ENCODE data around the gene FNDC7. TPM values are rescaled to one million over a fixed set of nuclear protein-coding genes. Genes with fewer than 3 reads are reported as not detected.
"Not testable (repeated sequence)": the region's sequence is repeated elsewhere in the genome, so short reads cannot be mapped to it uniquely, and the experiment has no call there.

FNDC7 gene
- total and polyA plus RNA-seq, 9 donors = 0.11 TPM; not detected in 8

DNA sequence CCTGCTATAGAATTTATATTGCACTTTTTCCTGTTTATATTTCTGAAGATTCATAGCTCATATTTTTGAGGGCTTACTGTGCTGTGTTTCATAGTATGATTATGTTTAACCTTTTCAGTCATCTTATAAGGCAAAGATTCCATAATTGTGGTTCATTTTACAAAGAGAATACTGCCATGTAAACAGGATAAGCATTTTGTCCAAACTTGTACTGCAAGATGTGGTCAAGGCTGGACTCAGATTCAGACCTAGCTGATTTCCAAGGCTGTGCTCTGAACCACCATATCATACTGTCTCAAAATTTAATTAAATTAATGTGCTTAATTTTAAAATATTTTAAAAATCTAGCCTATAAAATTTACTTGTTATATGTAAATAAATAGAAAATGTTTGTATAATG, 65.1 kb downstream of the FNDC7 start:
- peaks cover 12% of the 10 kb centered on the region for H3K36me3 ChIP-seq (ENCODE audit: control insufficient read depth, insufficient read depth, low read length)
- no peaks in the 10 kb centered on the region for H3K9me3 ChIP-seq (replicated peaks; ENCODE audit: control insufficient read depth, low read depth, low read length)
- DNase-seq = no peak
- no peak overlapping the region for H3K4me3 ChIP-seq (ENCODE audit: low read length)
- no peaks in the 10 kb centered on the region for H3K4me1 ChIP-seq (ENCODE audit: control insufficient read depth, insufficient read depth, low read length)
- no peak overlapping the region for H3K27ac ChIP-seq (ENCODE audit: low read length)
- no peaks in the 10 kb centered on the region for H3K27me3 ChIP-seq (ENCODE audit: control insufficient read depth, insufficient read depth, low read length)

GRCh38 chr1:108779455-108779854, 66.7 kb downstream of the FNDC7 start:
- Histone ChIP-seq H3K36me3 (ENCODE audit: control insufficient read depth, insufficient read depth, low read length) (peaks cover 9% of the 10 kb centered on the region), H3K4me3 (ENCODE audit: low read length) (no peak overlapping the region), H3K27me3 (ENCODE audit: control insufficient read depth, insufficient read depth, low read length) (no peaks in the 10 kb centered on the region), H3K4me1 (ENCODE audit: control insufficient read depth, insufficient read depth, low read length) (no peaks in the 10 kb centered on the region), H3K9me3 (replicated peaks; ENCODE audit: control insufficient read depth, low read depth, low read length) (no peaks in the 10 kb centered on the region), H3K27ac (ENCODE audit: low read length) (no peak overlapping the region)
- DNase-seq = no peak

GRCh38 chr1:108780937-108781574, 68.3 kb downstream of the FNDC7 start:
- Histone ChIP-seq H3K27ac (ENCODE audit: low read length) (no peak overlapping the region), H3K4me1 (ENCODE audit: control insufficient read depth, insufficient read depth, low read length) (no peaks in the 10 kb centered on the region), H3K27me3 (ENCODE audit: control insufficient read depth, insufficient read depth, low read length) (no peaks in the 10 kb centered on the region), H3K9me3 (replicated peaks; ENCODE audit: control insufficient read depth, low read depth, low read length) (peaks cover 14% of the 10 kb centered on the region), H3K4me3 (ENCODE audit: low read length) (no peak overlapping the region), H3K36me3 (ENCODE audit: control insufficient read depth, insufficient read depth, low read length) (peaks cover 25% of the 10 kb centered on the region)
- WGBS (ENCODE audit: insufficient coverage) = no CpG with 5 or more reads among the region's 3 CpGs
- no peak for DNase-seq

- DNase-seq; H3K4me1 ChIP-seq (ENCODE audit: control insufficient read depth, insufficient read depth, low read length); H3K4me3 ChIP-seq (ENCODE audit: low read length); H3K27me3 ChIP-seq (ENCODE audit: control insufficient read depth, insufficient read depth, low read length); H3K27ac ChIP-seq (ENCODE audit: low read length): not testable (repeated sequence)
- no CpG with 5 or more reads among the region's 1 CpG for WGBS (ENCODE audit: insufficient coverage)
- Histone ChIP-seq H3K9me3 (replicated peaks; ENCODE audit: control insufficient read depth, low read depth, low read length) (peaks cover 14% of the 10 kb centered on the region), H3K36me3 (ENCODE audit: control insufficient read depth, insufficient read depth, low read length) (peaks cover 28% of the 10 kb centered on the region)
These were observed 68.9 kb downstream of the FNDC7 start for GRCh38 chr1:108781575-108781944.

- peaks cover 14% of the 10 kb centered on the region for H3K9me3 ChIP-seq (replicated peaks; ENCODE audit: control insufficient read depth, low read depth, low read length)
- peaks cover 23% of the 10 kb centered on the region for H3K36me3 ChIP-seq (ENCODE audit: control insufficient read depth, insufficient read depth, low read length)
- no peaks in the 10 kb centered on the region for H3K27me3 ChIP-seq (ENCODE audit: control insufficient read depth, insufficient read depth, low read length)
- H3K27ac ChIP-seq (ENCODE audit: low read length) = no peak overlapping the region
- no peak for DNase-seq
- no peak overlapping the region for H3K4me3 ChIP-seq (ENCODE audit: low read length)
- WGBS (ENCODE audit: insufficient coverage) = 95% methylated on average over 5 of the region's 6 CpGs
- no peaks in the 10 kb centered on the region for H3K4me1 ChIP-seq (ENCODE audit: control insufficient read depth, insufficient read depth, low read length)
These were observed 72.6 kb downstream of the FNDC7 start for GRCh38 chr1:108785264-108785663.

DNA sequence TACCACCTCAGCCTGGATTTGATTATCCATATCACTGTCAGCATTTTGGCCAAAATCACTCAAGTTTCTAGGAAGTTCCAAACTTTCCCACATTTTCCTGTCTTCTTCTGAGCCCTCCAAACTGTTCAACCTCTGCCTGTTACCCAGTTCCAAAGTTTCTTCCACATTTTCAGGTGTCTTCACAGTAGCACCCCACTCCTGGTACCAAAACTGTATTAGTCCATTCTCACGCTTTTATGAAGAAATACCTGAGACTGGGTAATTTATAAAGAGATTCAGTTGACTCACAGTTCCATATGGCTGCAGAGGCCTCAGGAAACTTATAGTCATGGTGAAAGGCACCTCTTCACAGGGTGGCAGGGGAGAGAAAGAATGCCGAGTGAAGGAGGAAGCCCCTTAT, 73.2 kb downstream of the FNDC7 start:
- Histone ChIP-seq H3K9me3 (replicated peaks; ENCODE audit: control insufficient read depth, low read depth, low read length) (peaks cover 14% of the 10 kb centered on the region), H3K4me1 (ENCODE audit: control insufficient read depth, insufficient read depth, low read length) (no peaks in the 10 kb centered on the region), H3K27me3 (ENCODE audit: control insufficient read depth, insufficient read depth, low read length) (no peaks in the 10 kb centered on the region), H3K4me3 (ENCODE audit: low read length) (no peak overlapping the region), H3K36me3 (ENCODE audit: control insufficient read depth, insufficient read depth, low read length) (peaks cover 23% of the 10 kb centered on the region), H3K27ac (ENCODE audit: low read length) (no peak overlapping the region)
- no peak for DNase-seq
- no CpG with 5 or more reads among the region's 2 CpGs for WGBS (ENCODE audit: insufficient coverage)

- peaks cover 11% of the 10 kb centered on the region for H3K9me3 ChIP-seq (replicated peaks; ENCODE audit: control insufficient read depth, low read depth, low read length)
- no peaks in the 10 kb centered on the region for H3K4me1 ChIP-seq (ENCODE audit: control insufficient read depth, insufficient read depth, low read length)
- WGBS (ENCODE audit: insufficient coverage) = 100% methylated on average over 1 of the region's 1 CpG
- H3K4me3 ChIP-seq (ENCODE audit: low read length) = no peak overlapping the region
- no peak for DNase-seq
- no peak overlapping the region for H3K27ac ChIP-seq (ENCODE audit: low read length)
- no peaks in the 10 kb centered on the region for H3K27me3 ChIP-seq (ENCODE audit: control insufficient read depth, insufficient read depth, low read length)
- peaks cover 9% of the 10 kb centered on the region for H3K36me3 ChIP-seq (ENCODE audit: control insufficient read depth, insufficient read depth, low read length)
These were observed 79.1 kb downstream of the FNDC7 start for GRCh38 chr1:108791790-108792189.

Other genes with a start within 250 kb of the FNDC7 start
- 14.5 TPM for gene EEIG2, start 152.8 kb upstream of the FNDC7 start, total RNA-seq
- gene EEIG2, start 152.8 kb upstream of the FNDC7 start, polyA plus RNA-seq (ENCODE audit: insufficient read depth in 1 of 8, insufficient read length in 8 of 8, low replicate concordance in 1 of 8) = 10 to 100 TPM in 6 of 8 donors, 1 to 10 TPM in 2; 9.0 to 17.3 (median 10.5) TPM
- gene HENMT1, start 51.8 kb upstream of the FNDC7 start, total RNA-seq = 20.3 TPM
- 10 to 100 TPM; 17.5 to 24.2 (median 19.9) TPM for gene HENMT1, start 51.8 kb upstream of the FNDC7 start, polyA plus RNA-seq (ENCODE audit: insufficient read depth in 1 of 8, insufficient read length in 8 of 8, low replicate concordance in 1 of 8)
- gene PRPF38B, start 20.6 kb upstream of the FNDC7 start, total RNA-seq = 13.7 TPM
- gene PRPF38B, start 20.6 kb upstream of the FNDC7 start, polyA plus RNA-seq (ENCODE audit: insufficient read depth in 1 of 8, insufficient read length in 8 of 8, low replicate concordance in 1 of 8) = 10 to 100 TPM; 40.1 to 55.8 (median 44.1) TPM
- gene STXBP3, start 33.8 kb downstream of the FNDC7 start, total RNA-seq = 28.8 TPM
- gene STXBP3, start 33.8 kb downstream of the FNDC7 start, polyA plus RNA-seq (ENCODE audit: insufficient read depth in 1 of 8, insufficient read length in 8 of 8, low replicate concordance in 1 of 8) = 10 to 100 TPM; 23.7 to 32.9 (median 27.4) TPM
- 1.2 TPM for gene AKNAD1, start 144.2 kb downstream of the FNDC7 start, total RNA-seq
- gene AKNAD1, start 144.2 kb downstream of the FNDC7 start, polyA plus RNA-seq (ENCODE audit: insufficient read depth in 1 of 8, insufficient read length in 8 of 8, low replicate concordance in 1 of 8) = 1 to 10 TPM; 1.0 to 2.5 (median 2.0) TPM
- gene GPSM2, start 164.1 kb downstream of the FNDC7 start, total RNA-seq = 57.4 TPM
- gene GPSM2, start 164.1 kb downstream of the FNDC7 start, polyA plus RNA-seq (ENCODE audit: insufficient read depth in 1 of 8, insufficient read length in 8 of 8, low replicate concordance in 1 of 8) = 10 to 100 TPM; 27.9 to 55.8 (median 41.4) TPM

Measured in muscle of leg (tissue), 11 donors.